PC-3 (cell line): ENCODE results near the gene TMEM94. TPM values are rescaled to one million over a fixed set of nuclear protein-coding genes. Genes with fewer than 3 reads are reported as not detected.

Experiments
- ATAC-seq: fragments of 200-7000 bp; cut with Tn5 transposase; 2 replicates; pipeline ENCODE4 v1.9.1; 2020; ENCODE audit warnings: mild to moderate bottlenecking, moderate library complexity
- BruUV-seq: library from RNA; stranded (reverse); fragments of 400-500 nt; replicated peaks from 2 replicates; lab custom pipeline; 2021; lab: Mats Ljungman, UMichigan
- CTCF ChIA-PET: fragments of 300-600 bp; sonication (Branson Sonifier 250); formaldehyde crosslinking; loops from one replicate; lab custom pipeline; 2022; ENCODE audit warnings: antibody characterized with exemption; lab: Charles Lee
- POLR2A ChIA-PET: fragments of 300-600 bp; sonication (Branson Sonifier 250); formaldehyde crosslinking; loops from one replicate; lab custom pipeline; 2022; ENCODE audit warnings: antibody characterized with exemption; ENCODE audit not compliant: unreplicated experiment; lab: Charles Lee
- DNase-seq: peaks from one replicate; pipeline ENCODE4 v3.0.0-alpha.2; 2015
- H2AFZ ChIP-seq: fragments of 300-600 bp; sonication (generic); 2 replicates; pipeline ENCODE4 v1.6.0; 2016; ENCODE audit warnings: antibody characterized with exemption, low read length
- H3F3A ChIP-seq: fragments of 300-600 bp; sonication (generic); one replicate; pipeline ENCODE4 v1.6.0; 2017; ENCODE audit warnings: antibody characterized with exemption, low read length, control low read depth, mild to moderate bottlenecking; ENCODE audit not compliant: unreplicated experiment
- H3K27ac ChIP-seq: fragments of 300-600 bp; sonication (generic); 2 replicates; pipeline ENCODE4 v1.5.1; 2016; ENCODE audit warnings: mild to moderate bottlenecking, low read length
- H3K27me3 ChIP-seq: fragments of 300-600 bp; sonication (generic); 2 replicates; pipeline ENCODE4 v1.6.1; 2016; ENCODE audit warnings: low read length, mixed read lengths
- H3K36me3 ChIP-seq: fragments of 300-600 bp; sonication (generic); 2 replicates; pipeline ENCODE4 v1.6.1; 2016; ENCODE audit warnings: low read depth, mixed run types, low read length, mixed read lengths
- H3K4me1 ChIP-seq: fragments of 300-600 bp; sonication (generic); 2 replicates; pipeline ENCODE4 v1.5.1; 2016; ENCODE audit warnings: low read length; ENCODE audit not compliant: insufficient read depth
- H3K4me2 ChIP-seq: fragments of 300-600 bp; sonication (generic); 2 replicates; pipeline ENCODE4 v1.6.0; 2016; ENCODE audit warnings: low read length
- H3K4me3 ChIP-seq: fragments of 300-600 bp; sonication (generic); 2 replicates; pipeline ENCODE4 v1.5.1; 2016; ENCODE audit warnings: mild to moderate bottlenecking, low read length, mixed read lengths
- H3K79me2 ChIP-seq: fragments of 300-600 bp; sonication (generic); 2 replicates; pipeline ENCODE4 v1.6.1; 2017; ENCODE audit warnings: low read length, mixed read lengths
- H3K9ac ChIP-seq: fragments of 300-600 bp; sonication (generic); 2 replicates; pipeline ENCODE4 v1.6.0; 2016; ENCODE audit warnings: mild to moderate bottlenecking, low read length
- H3K9me2 ChIP-seq: fragments of 300-600 bp; sonication (generic); replicated peaks from 2 replicates; pipeline ENCODE4 v1.6.1; 2016; ENCODE audit warnings: mixed run types, low read length, mixed read lengths
- H3K9me3 ChIP-seq: fragments of 300-600 bp; sonication (generic); 2 replicates; pipeline ENCODE4 v1.6.1; 2016; ENCODE audit warnings: low read length, mixed read lengths
- H4K20me1 ChIP-seq: fragments of 300-600 bp; sonication (generic); 2 replicates; pipeline ENCODE4 v1.6.1; 2016; ENCODE audit warnings: low read length, mixed read lengths
- EZH2 ChIP-seq: fragments of 300-600 bp; sonication (generic); IDR thresholded peaks from one replicate; pipeline ENCODE4 v1.6.1; 2017; ENCODE audit warnings: antibody characterized with exemption, mild to moderate bottlenecking, low read length; ENCODE audit not compliant: unreplicated experiment
- EZH2phosphoT487 ChIP-seq: fragments of 300-600 bp; sonication (generic); IDR thresholded peaks from 2 replicates; pipeline ENCODE4 v1.6.1; 2018; ENCODE audit warnings: mild to moderate bottlenecking, antibody characterized with exemption, low read length, borderline replicate concordance
- intact Hi-C: fragments of 100-400 bp; cut with micrococcal nuclease; formaldehyde crosslinking; loops from 2 replicates; pipeline ENCODE4 v1.9.0; 2023
- total RNA-seq: library from RNA; depleted of rRNA; stranded (reverse); fragments of >200 nt; gene quantifications from 2 replicates; pipeline ENCODE4 v1.2.3, GENCODE V29; 2014
- TF ChIP-seq, protein P1 (sequence below): fragments of 300-600 bp; sonication (generic); conservative IDR thresholded peaks from 2 replicates; pipeline ENCODE4 v1.5.1; 2017; ENCODE audit warnings: antibody characterized with exemption, low read depth, mild to moderate bottlenecking, low read length

TMEM94 gene
- total RNA-seq, 1 experiment from 2014 or later: 45.6 TPM

DNA sequence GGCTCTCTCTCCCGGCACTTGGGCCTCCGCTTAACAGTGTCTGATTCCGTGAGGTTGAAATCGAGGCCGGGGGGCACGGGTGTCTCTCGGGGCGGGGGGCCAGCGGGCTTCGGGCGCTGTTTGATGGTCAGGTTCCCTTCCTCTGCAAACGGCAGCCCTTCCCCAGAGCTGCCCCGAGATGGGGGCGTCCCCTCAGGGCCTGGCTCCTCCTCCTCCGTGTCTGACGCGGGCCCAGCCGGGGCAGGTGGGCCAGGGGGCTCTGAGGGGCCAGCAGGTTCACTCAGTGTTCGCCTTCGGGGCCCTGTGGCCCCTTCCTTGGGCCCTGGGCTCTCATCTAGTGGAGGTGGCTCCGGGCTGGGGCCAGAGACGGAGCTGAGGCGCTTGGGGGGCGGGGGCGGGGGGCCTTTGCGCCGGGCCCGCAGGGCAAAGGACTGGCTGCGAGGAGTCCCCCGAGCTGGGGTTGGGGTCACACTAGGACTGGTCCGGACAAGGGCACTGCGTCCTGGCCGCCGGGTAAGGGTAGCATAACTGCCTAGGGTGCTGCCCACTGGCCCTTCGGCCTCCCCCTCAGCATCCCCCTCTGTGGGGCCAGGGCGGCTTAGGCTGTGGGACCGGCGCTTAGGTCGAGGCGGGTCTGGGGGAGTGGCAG is 45.8 kb downstream of the TMEM94 start:
- DNase-seq (no peak), ATAC-seq (no peak)
- Histone ChIP-seq H3K9me2 (no peaks in the 10 kb centered on the region), H3K4me2 (no peak overlapping the region), H2AFZ (no peak overlapping the region), H3K79me2 (no peaks in the 10 kb centered on the region), H4K20me1 (no peaks in the 10 kb centered on the region), H3K27ac (no peak overlapping the region), H3K36me3 (peaks cover 26% of the 10 kb centered on the region; the same call in 1 of the 2 replicates), H3K27me3 (no peaks in the 10 kb centered on the region), H3F3A (no peaks in the 10 kb centered on the region), H3K9ac (no peak overlapping the region), H3K4me3 (no peak overlapping the region), H3K9me3 (no peaks in the 10 kb centered on the region), H3K4me1 (no peaks in the 10 kb centered on the region)
- ChIA-PET CTCF (interaction anchor here (0.5 kb wide), 1 partner anchor 188 kb away, joined by 3 read pairs; no protein-coding TSS in a partner anchor), POLR2A (no interaction called here)
- intact Hi-C loops: no loop called here
- BruUV-seq: no TSS peak
- TF ChIP-seq EZH2phosphoT487 (no peak), EZH2 (no peak)
- TF ChIP-seq, protein P1, sequence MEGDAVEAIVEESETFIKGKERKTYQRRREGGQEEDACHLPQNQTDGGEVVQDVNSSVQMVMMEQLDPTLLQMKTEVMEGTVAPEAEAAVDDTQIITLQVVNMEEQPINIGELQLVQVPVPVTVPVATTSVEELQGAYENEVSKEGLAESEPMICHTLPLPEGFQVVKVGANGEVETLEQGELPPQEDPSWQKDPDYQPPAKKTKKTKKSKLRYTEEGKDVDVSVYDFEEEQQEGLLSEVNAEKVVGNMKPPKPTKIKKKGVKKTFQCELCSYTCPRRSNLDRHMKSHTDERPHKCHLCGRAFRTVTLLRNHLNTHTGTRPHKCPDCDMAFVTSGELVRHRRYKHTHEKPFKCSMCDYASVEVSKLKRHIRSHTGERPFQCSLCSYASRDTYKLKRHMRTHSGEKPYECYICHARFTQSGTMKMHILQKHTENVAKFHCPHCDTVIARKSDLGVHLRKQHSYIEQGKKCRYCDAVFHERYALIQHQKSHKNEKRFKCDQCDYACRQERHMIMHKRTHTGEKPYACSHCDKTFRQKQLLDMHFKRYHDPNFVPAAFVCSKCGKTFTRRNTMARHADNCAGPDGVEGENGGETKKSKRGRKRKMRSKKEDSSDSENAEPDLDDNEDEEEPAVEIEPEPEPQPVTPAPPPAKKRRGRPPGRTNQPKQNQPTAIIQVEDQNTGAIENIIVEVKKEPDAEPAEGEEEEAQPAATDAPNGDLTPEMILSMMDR: no peak

DNA sequence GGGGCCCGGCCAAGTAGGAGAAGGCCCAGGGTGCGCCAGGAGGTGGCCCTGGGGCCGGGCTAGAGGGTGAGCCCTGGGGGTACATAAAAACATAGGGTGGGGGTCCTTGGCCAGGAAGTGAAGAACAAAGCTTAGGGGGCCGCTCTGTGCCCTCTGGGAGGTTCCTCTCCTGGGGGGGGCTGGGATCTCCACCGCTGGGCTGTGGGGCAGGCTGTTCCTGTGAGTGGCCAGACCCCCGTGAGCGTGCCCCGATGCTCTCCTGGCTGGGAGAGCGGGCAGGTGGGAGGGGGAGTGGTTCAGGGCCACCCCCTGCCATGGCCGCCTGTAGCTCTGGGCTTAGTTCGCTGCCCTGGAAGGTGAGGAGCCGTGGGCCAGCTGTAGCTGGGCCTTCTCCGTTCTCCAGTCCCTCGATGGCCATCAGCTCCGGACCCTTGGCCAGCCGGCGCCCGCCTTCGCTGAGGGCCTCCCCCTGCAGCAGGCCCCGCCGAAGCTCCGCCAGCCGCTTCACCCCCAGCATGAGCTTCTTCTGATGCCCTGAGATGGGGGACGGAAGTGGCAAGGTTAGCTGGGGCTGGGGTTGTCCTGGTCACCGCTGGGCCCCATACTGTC is 46.4 kb downstream of the TMEM94 start:
- no peak overlapping the region for H3K4me3 ChIP-seq
- H3K4me1 ChIP-seq: no peaks in the 10 kb centered on the region
- DNase-seq (no peak), ATAC-seq (no peak)
- H4K20me1 ChIP-seq: no peaks in the 10 kb centered on the region; the same call in 1 of the 2 replicates
- H3K36me3 ChIP-seq: peaks cover 26% of the 10 kb centered on the region; the same call in 1 of the 2 replicates
- no peak overlapping the region for H2AFZ ChIP-seq
- ChIA-PET POLR2A (no interaction called here), CTCF (no interaction called here)
- H3K79me2 ChIP-seq: no peaks in the 10 kb centered on the region
- BruUV-seq: TSS peak; percentile 4
- no peak overlapping the region for H3K9ac ChIP-seq
- TF ChIP-seq, protein P1: no peak
- TF ChIP-seq EZH2phosphoT487 (no peak), EZH2 (no peak)
- intact Hi-C loops: no loop called here
- no peak overlapping the region for H3K4me2 ChIP-seq
- no peaks in the 10 kb centered on the region for H3K27me3 ChIP-seq
- H3K9me2 ChIP-seq: no peaks in the 10 kb centered on the region
- no peaks in the 10 kb centered on the region for H3F3A ChIP-seq
- H3K9me3 ChIP-seq: no peaks in the 10 kb centered on the region
- no peak overlapping the region for H3K27ac ChIP-seq
